ENCODE results near the gene ZSCAN23. TPM values are rescaled to one million over a fixed set of nuclear protein-coding genes. Genes with fewer than 3 reads are reported as not detected.

Gene ZSCAN23
- total and polyA plus RNA-seq, 9 of the 15 experiments (the other 6 are each of a cell fraction or from before 2014, with no cell fraction given), result 0.05 to 0.29 (median 0.21) TPM; not detected in 1

DNA sequence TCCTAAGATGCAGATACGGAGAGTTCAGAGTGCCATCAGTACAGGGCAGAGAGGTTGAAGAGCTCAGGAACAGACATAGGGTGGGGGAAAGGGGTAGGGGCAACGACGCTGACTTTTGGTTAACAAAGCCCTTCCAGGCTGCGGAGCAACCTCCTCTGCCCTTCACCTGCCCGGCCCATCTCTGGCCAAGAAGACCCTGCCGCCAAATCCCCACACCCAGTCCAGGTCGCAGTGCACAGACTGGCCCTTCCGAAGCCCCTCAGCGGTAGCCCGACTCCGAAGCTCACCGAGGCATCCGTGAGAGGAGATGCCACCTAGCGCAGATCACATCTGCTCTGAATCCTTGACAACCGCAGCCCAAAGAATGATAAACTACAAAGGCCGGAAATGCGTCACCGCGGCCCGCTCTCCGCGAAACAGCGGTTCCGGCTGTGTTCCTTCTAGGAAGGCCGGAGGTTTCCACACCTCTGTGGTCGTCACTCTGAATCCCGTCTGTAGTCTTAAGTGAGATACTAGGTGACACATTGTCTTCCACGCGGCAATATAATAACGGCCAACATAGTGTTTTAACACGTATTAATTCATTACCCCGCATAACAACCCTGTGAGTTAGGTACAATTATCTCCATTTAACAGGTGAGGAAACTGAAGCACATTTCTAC lies at the start of gene ZSCAN23 (continued):
- TF ChIP-seq C11orf30 (IDR thresholded peaks at IDR 0.05; ENCODE audit: low read depth) (no peak), LEF1 (IDR thresholded peaks at IDR 0.05) (no peak), ESRRB (CRISPR knock-in tag; IDR thresholded peaks at IDR 0.05; ENCODE audit: borderline replicate concordance) (no peak), NFYB (IDR thresholded peaks at IDR 0.05; ENCODE audit: extremely low read depth, insufficient read length) (no peak), ADNP (tag; IDR thresholded peaks at IDR 0.05) (no peak), U2AF2 (optimal IDR thresholded peaks at IDR 0.05; ENCODE audit: low read depth, low read length) (no peak), SRSF7 (optimal IDR thresholded peaks at IDR 0.05; ENCODE audit: low read depth, low read length) (no peak), LARP7 (IDR thresholded peaks at IDR 0.05) (no peak), KLF6 (CRISPR knock-in tag; IDR thresholded peaks at IDR 0.05; ENCODE audit: borderline replicate concordance) (no peak), FOS (IDR thresholded peaks at IDR 0.05; ENCODE audit: extremely low read depth, insufficient read length) (no peak), PHB2 (IDR thresholded peaks at IDR 0.05; ENCODE audit: low read depth) (no peak), SMC3 (conservative IDR thresholded peaks at IDR 0.05; ENCODE audit: insufficient read depth, low read depth, low read length) (no peak), ELF1 (tag; IDR thresholded peaks at IDR 0.05) (no peak), EHMT2 (IDR thresholded peaks at IDR 0.05) (no peak), ZFPM2 (CRISPR knock-in tag; IDR thresholded peaks at IDR 0.05) (no peak), NELFE (IDR thresholded peaks at IDR 0.05; ENCODE audit: insufficient read depth, insufficient read length) (no peak), CBFA2T2 (conservative IDR thresholded peaks at IDR 0.05) (no peak)
- TF ChIP-seq, protein P1, sequence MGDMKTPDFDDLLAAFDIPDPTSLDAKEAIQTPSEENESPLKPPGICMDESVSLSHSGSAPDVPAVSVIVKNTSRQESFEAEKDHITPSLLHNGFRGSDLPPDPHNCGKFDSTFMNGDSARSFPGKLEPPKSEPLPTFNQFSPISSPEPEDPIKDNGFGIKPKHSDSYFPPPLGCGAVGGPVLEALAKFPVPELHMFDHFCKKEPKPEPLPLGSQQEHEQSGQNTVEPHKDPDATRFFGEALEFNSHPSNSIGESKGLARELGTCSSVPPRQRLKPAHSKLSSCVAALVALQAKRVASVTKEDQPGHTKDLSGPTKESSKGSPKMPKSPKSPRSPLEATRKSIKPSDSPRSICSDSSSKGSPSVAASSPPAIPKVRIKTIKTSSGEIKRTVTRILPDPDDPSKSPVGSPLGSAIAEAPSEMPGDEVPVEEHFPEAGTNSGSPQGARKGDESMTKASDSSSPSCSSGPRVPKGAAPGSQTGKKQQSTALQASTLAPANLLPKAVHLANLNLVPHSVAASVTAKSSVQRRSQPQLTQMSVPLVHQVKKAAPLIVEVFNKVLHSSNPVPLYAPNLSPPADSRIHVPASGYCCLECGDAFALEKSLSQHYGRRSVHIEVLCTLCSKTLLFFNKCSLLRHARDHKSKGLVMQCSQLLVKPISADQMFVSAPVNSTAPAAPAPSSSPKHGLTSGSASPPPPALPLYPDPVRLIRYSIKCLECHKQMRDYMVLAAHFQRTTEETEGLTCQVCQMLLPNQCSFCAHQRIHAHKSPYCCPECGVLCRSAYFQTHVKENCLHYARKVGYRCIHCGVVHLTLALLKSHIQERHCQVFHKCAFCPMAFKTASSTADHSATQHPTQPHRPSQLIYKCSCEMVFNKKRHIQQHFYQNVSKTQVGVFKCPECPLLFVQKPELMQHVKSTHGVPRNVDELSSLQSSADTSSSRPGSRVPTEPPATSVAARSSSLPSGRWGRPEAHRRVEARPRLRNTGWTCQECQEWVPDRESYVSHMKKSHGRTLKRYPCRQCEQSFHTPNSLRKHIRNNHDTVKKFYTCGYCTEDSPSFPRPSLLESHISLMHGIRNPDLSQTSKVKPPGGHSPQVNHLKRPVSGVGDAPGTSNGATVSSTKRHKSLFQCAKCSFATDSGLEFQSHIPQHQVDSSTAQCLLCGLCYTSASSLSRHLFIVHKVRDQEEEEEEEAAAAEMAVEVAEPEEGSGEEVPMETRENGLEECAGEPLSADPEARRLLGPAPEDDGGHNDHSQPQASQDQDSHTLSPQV (IDR thresholded peaks at IDR 0.05), result no peak
- TF ChIP-seq, protein P2, sequence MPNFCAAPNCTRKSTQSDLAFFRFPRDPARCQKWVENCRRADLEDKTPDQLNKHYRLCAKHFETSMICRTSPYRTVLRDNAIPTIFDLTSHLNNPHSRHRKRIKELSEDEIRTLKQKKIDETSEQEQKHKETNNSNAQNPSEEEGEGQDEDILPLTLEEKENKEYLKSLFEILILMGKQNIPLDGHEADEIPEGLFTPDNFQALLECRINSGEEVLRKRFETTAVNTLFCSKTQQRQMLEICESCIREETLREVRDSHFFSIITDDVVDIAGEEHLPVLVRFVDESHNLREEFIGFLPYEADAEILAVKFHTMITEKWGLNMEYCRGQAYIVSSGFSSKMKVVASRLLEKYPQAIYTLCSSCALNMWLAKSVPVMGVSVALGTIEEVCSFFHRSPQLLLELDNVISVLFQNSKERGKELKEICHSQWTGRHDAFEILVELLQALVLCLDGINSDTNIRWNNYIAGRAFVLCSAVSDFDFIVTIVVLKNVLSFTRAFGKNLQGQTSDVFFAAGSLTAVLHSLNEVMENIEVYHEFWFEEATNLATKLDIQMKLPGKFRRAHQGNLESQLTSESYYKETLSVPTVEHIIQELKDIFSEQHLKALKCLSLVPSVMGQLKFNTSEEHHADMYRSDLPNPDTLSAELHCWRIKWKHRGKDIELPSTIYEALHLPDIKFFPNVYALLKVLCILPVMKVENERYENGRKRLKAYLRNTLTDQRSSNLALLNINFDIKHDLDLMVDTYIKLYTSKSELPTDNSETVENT (CRISPR knock-in tag; IDR thresholded peaks at IDR 0.05), result peak; percentile 47; the same call in 1 of the 2 replicates
- TF ChIP-seq, protein P3, sequence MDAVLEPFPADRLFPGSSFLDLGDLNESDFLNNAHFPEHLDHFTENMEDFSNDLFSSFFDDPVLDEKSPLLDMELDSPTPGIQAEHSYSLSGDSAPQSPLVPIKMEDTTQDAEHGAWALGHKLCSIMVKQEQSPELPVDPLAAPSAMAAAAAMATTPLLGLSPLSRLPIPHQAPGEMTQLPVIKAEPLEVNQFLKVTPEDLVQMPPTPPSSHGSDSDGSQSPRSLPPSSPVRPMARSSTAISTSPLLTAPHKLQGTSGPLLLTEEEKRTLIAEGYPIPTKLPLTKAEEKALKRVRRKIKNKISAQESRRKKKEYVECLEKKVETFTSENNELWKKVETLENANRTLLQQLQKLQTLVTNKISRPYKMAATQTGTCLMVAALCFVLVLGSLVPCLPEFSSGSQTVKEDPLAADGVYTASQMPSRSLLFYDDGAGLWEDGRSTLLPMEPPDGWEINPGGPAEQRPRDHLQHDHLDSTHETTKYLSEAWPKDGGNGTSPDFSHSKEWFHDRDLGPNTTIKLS (IDR thresholded peaks at IDR 0.05; ENCODE audit: borderline replicate concordance, low read depth), result no peak
- TF ChIP-seq, protein P4, sequence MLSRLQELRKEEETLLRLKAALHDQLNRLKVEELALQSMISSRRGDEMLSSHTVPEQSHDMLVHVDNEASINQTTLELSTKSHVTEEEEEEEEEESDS (CRISPR knock-in tag; IDR thresholded peaks at IDR 0.05), result no peak
